GM21515 (cell line): ENCODE data around the gene TMEM181.
A peak's percentile ranks its signal among the peaks of the same experiment; 100 is the strongest.
"Not testable (repeated sequence)": the region's sequence is repeated elsewhere in the genome, so short reads cannot be mapped to it uniquely, and the experiment has no call there.

Source experiments
- ATAC-seq: cut with Tn5 transposase; IDR thresholded peaks from one replicate; pipeline ENCODE4 v1.9.1; 2021; ENCODE audit not compliant: unreplicated experiment

TMEM181 gene

GRCh38 chr6:158655569-158656450, 95.9 kb downstream of the TMEM181 start:
- ATAC-seq, result no peak

GRCh38 chr6:158656986-158657385, 97.1 kb downstream of the TMEM181 start:
- ATAC-seq, result not testable (repeated sequence)

- ATAC-seq, result peak; percentile 66
Observed at GRCh38 chr6:158660333-158660754, 100.5 kb downstream of the TMEM181 start.

- ATAC-seq, result no peak
Observed at GRCh38 chr6:158661156-158661685, 101.3 kb downstream of the TMEM181 start.

- ATAC-seq, result no peak
Observed at GRCh38 chr6:158662607-158662953, 102.7 kb downstream of the TMEM181 start.

GRCh38 chr6:158662954-158663624, 103.2 kb downstream of the TMEM181 start:
- no peak for ATAC-seq

- no peak for ATAC-seq
Observed at GRCh38 chr6:158663625-158664165, 103.8 kb downstream of the TMEM181 start.

GRCh38 chr6:158665332-158665731, 105.4 kb downstream of the TMEM181 start:
- no peak for ATAC-seq

- no peak for ATAC-seq
Observed at GRCh38 chr6:158666628-158667359, 106.9 kb downstream of the TMEM181 start.

- ATAC-seq, result no peak
Observed at GRCh38 chr6:158667360-158667981, 107.6 kb downstream of the TMEM181 start.

GRCh38 chr6:158668707-158669103, 108.8 kb downstream of the TMEM181 start:
- ATAC-seq, result no peak

- ATAC-seq, result no peak
Observed at GRCh38 chr6:158669145-158670035, 109.5 kb downstream of the TMEM181 start.

GRCh38 chr6:158672119-158672518, 112.2 kb downstream of the TMEM181 start:
- ATAC-seq, result not testable (repeated sequence)

- ATAC-seq, result no peak
Observed at GRCh38 chr6:158672726-158673125, 112.8 kb downstream of the TMEM181 start.

- ATAC-seq, result no peak
Observed at GRCh38 chr6:158674342-158675131, 114.6 kb downstream of the TMEM181 start.

- not testable (repeated sequence) for ATAC-seq
Observed at GRCh38 chr6:158677094-158677493, 117.2 kb downstream of the TMEM181 start.

GRCh38 chr6:158677906-158678578, 118.2 kb downstream of the TMEM181 start:
- no peak for ATAC-seq

- ATAC-seq, result no peak
Observed at GRCh38 chr6:158680015-158680414, 120.1 kb downstream of the TMEM181 start.
